ENCODE results near the gene DISC1.
"Not testable (repeated sequence)": the region's sequence is repeated elsewhere in the genome, so short reads cannot be mapped to it uniquely, and the experiment has no call there.

Gene DISC1

GRCh38 chr1:231666937-231667608 is 40.5 kb downstream of the DISC1 start:
- no peak for DNase-seq (ENCODE audit: low read depth in 3 of 3, low spot score in 1 of 3)

- DNase-seq (ENCODE audit: low read depth in 3 of 3, low spot score in 1 of 3), result no peak
Observed at GRCh38 chr1:231667896-231668506, 41.4 kb downstream of the DISC1 start.

- no peak for DNase-seq (ENCODE audit: low read depth in 3 of 3, low spot score in 1 of 3)
Observed at GRCh38 chr1:231668826-231669225, 42.2 kb downstream of the DISC1 start.

- not testable (repeated sequence) for DNase-seq (ENCODE audit: low read depth in 3 of 3, low spot score in 1 of 3)
Observed at GRCh38 chr1:231669864-231670621, 43.5 kb downstream of the DISC1 start.

- DNase-seq (ENCODE audit: low read depth in 3 of 3, low spot score in 1 of 3), result no peak
Observed at GRCh38 chr1:231670755-231671154, 44.2 kb downstream of the DISC1 start.

GRCh38 chr1:231674575-231674974 is 48.0 kb downstream of the DISC1 start:
- no peak for DNase-seq (ENCODE audit: low read depth in 3 of 3, low spot score in 1 of 3)

GRCh38 chr1:231676487-231676886 is 49.9 kb downstream of the DISC1 start:
- no peak for DNase-seq (ENCODE audit: low read depth in 3 of 3, low spot score in 1 of 3)

- DNase-seq (ENCODE audit: low read depth in 3 of 3, low spot score in 1 of 3), result no peak
Observed at GRCh38 chr1:231677442-231677841, 50.9 kb downstream of the DISC1 start.

- DNase-seq (ENCODE audit: low read depth in 3 of 3, low spot score in 1 of 3), result no peak
Observed at GRCh38 chr1:231678011-231678432, 51.4 kb downstream of the DISC1 start.

GRCh38 chr1:231679109-231679508 is 52.5 kb downstream of the DISC1 start:
- no peak for DNase-seq (ENCODE audit: low read depth in 3 of 3, low spot score in 1 of 3)

- DNase-seq (ENCODE audit: low read depth in 3 of 3, low spot score in 1 of 3), result no peak
Observed at GRCh38 chr1:231681006-231681405, 54.4 kb downstream of the DISC1 start.

GRCh38 chr1:231682779-231683178 is 56.2 kb downstream of the DISC1 start:
- no peak for DNase-seq (ENCODE audit: low read depth in 3 of 3, low spot score in 1 of 3)

GRCh38 chr1:231683439-231684165 is 57.0 kb downstream of the DISC1 start:
- no peak for DNase-seq (ENCODE audit: low read depth in 3 of 3, low spot score in 1 of 3)

GRCh38 chr1:231684356-231685244 is 58.0 kb downstream of the DISC1 start:
- DNase-seq (ENCODE audit: low read depth in 3 of 3, low spot score in 1 of 3), result no peak

GRCh38 chr1:231686384-231686783 is 59.8 kb downstream of the DISC1 start:
- DNase-seq (ENCODE audit: low read depth in 3 of 3, low spot score in 1 of 3), result no peak

GRCh38 chr1:231688989-231689388 is 62.4 kb downstream of the DISC1 start:
- DNase-seq (ENCODE audit: low read depth in 3 of 3, low spot score in 1 of 3), result no peak

GRCh38 chr1:231690059-231690458 is 63.5 kb downstream of the DISC1 start:
- no peak for DNase-seq (ENCODE audit: low read depth in 3 of 3, low spot score in 1 of 3)

GRCh38 chr1:231691618-231692259 is 65.1 kb downstream of the DISC1 start:
- no peak for DNase-seq (ENCODE audit: low read depth in 3 of 3, low spot score in 1 of 3)

- no peak for DNase-seq (ENCODE audit: low read depth in 3 of 3, low spot score in 1 of 3)
Observed at GRCh38 chr1:231693361-231694074, 66.9 kb downstream of the DISC1 start.

GRCh38 chr1:231694075-231694431 is 67.5 kb downstream of the DISC1 start:
- DNase-seq (ENCODE audit: low read depth in 3 of 3, low spot score in 1 of 3), result no peak
